Fibroblast of mammary gland (primary cell): ENCODE results near the gene GAL3ST3.
"Not testable (repeated sequence)": the region's sequence is repeated elsewhere in the genome, so short reads cannot be mapped to it uniquely, and the experiment has no call there.

Experiments used
- DNase-seq: peaks from one replicate; pipeline ENCODE4 v3.0.0-alpha.2; 2010; ENCODE audit warnings: low read depth
- H3K4me3 ChIP-seq: 2 replicates; pipeline ENCODE4 v1.5.1; 2011; ENCODE audit warnings: low read depth, mild to moderate bottlenecking, low read length, moderate library complexity; ENCODE audit not compliant: control insufficient read depth
- CTCF ChIP-seq: conservative IDR thresholded peaks from 2 replicates; pipeline ENCODE4 v1.5.1; 2011; ENCODE audit warnings: low read depth, low read length, inconsistent platforms; ENCODE audit not compliant: control insufficient read depth, insufficient read depth

The GAL3ST3 gene

GRCh38 chr11:66048547-66049323 lies at the start of gene GAL3ST3:
Gene GAL3ST3 (minus strand): TSS chr11:66049161. CDS start chr11:66045415, 3,746 bp downstream.
- H3K4me3 ChIP-seq = no peak within 1 kb of the TSS
- DNase-seq = no peak
- TF ChIP-seq CTCF = no peak

GRCh38 chr11:66092125-66092524 lies 43.2 kb upstream of the GAL3ST3 start:
- DNase-seq, H3K4me3 ChIP-seq: not testable (repeated sequence)

GRCh38 chr11:66090288-66090687 lies 41.3 kb upstream of the GAL3ST3 start:
- no peak overlapping the region for H3K4me3 ChIP-seq
- no peak for DNase-seq
- TF ChIP-seq CTCF = no peak

- no peak for TF ChIP-seq CTCF
- H3K4me3 ChIP-seq = no peak overlapping the region
- no peak for DNase-seq
Observed at GRCh38 chr11:66089067-66089466, 40.1 kb upstream of the GAL3ST3 start.

GRCh38 chr11:66087148-66087908 lies 38.4 kb upstream of the GAL3ST3 start:
- DNase-seq = no peak
- no peak overlapping the region for H3K4me3 ChIP-seq
- no peak for TF ChIP-seq CTCF

- no peak for TF ChIP-seq CTCF
- H3K4me3 ChIP-seq = no peak overlapping the region
- no peak for DNase-seq
Observed at GRCh38 chr11:66084821-66085475, 36.0 kb upstream of the GAL3ST3 start.

- no peak overlapping the region for H3K4me3 ChIP-seq
- no peak for DNase-seq
- TF ChIP-seq CTCF = no peak
Observed at GRCh38 chr11:66083767-66084166, 34.8 kb upstream of the GAL3ST3 start.
